Bronchial epithelial cell (primary cell): Measurements from ENCODE around the gene FTCD. TPM values are rescaled to one million over a fixed set of nuclear protein-coding genes. Genes with fewer than 3 reads are reported as not detected.

Experiments used
- DNase-seq: peaks from one replicate; pipeline ENCODE4 v3.0.0-alpha.2; 2010; ENCODE audit warnings: low read depth
- FAIRE-seq: peaks from 2 replicates; lab custom pipeline; 2011; peaks lifted over from hg19 to GRCh38; lab: Jason Lieb, UNC
- H3K27me3 ChIP-seq: 2 replicates; pipeline ENCODE4 v1.5.1; 2011; ENCODE audit warnings: low read length; ENCODE audit not compliant: control insufficient read depth, insufficient read depth
- H3K36me3 ChIP-seq: 2 replicates; pipeline ENCODE4 v1.5.1; 2011; ENCODE audit warnings: low read length; ENCODE audit not compliant: control insufficient read depth, insufficient read depth
- H3K4me3 ChIP-seq: 2 replicates; pipeline ENCODE4 v1.5.1; 2011; ENCODE audit warnings: mild to moderate bottlenecking, low read depth, low read length, control low read depth
- CTCF ChIP-seq: IDR thresholded peaks from 2 replicates; pipeline ENCODE4 v1.5.1; 2011; ENCODE audit warnings: mild to moderate bottlenecking, moderate library complexity, low read length, control low read depth, inconsistent platforms; ENCODE audit not compliant: insufficient read depth, severe bottlenecking
- total RNA-seq: library from RNA; depleted of rRNA; stranded (reverse); fragments of >200 nt; gene quantifications from 2 replicates; pipeline ENCODE4 v1.2.1, GENCODE V29; 2014

FTCD gene
- total RNA-seq, 1 donor from 2014 or later = not detected

GRCh38 chr21:46095814-46096595, 59.4 kb downstream of the FTCD start:
- no peak for TF ChIP-seq CTCF
- no peaks in the 10 kb centered on the region for H3K36me3 ChIP-seq
- FAIRE-seq (no peak), DNase-seq (no peak)
- no peak overlapping the region for H3K4me3 ChIP-seq
- H3K27me3 ChIP-seq = peaks cover 2% of the 10 kb centered on the region

DNA sequence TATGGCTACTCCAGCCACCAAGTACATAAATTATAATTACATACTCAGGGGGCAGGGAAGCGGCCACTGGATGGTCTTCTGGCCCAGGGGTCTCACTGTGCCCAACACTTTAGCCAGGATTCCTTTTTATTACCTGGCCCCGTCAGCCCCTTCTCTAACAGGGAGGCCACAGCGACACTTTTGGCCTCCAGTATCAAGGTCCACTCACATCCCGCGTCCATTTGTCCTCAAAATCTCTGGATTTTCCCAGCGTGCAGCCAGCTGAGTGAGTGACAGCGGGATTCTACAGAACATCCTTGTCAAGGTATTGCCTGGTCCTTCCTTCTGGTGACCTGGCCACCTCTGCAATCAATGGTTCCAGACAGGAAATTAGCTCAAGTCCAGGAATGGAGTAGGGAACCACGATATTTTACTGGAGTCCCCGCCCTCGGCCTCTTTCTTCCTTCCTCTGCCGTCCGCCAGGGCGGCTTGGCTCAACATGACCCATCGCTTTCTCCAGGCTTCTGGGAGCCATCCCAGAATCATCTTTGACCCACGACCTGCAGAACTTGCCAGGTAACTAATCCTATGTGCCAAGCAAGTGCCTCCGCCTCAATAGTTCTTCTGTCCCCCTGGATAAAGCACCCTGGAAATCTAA, 60.2 kb downstream of the FTCD start:
- Histone ChIP-seq H3K27me3 (peaks cover 2% of the 10 kb centered on the region), H3K36me3 (no peaks in the 10 kb centered on the region), H3K4me3 (no peak overlapping the region)
- TF ChIP-seq CTCF = no peak
- FAIRE-seq (no peak), DNase-seq (no peak)

DNA sequence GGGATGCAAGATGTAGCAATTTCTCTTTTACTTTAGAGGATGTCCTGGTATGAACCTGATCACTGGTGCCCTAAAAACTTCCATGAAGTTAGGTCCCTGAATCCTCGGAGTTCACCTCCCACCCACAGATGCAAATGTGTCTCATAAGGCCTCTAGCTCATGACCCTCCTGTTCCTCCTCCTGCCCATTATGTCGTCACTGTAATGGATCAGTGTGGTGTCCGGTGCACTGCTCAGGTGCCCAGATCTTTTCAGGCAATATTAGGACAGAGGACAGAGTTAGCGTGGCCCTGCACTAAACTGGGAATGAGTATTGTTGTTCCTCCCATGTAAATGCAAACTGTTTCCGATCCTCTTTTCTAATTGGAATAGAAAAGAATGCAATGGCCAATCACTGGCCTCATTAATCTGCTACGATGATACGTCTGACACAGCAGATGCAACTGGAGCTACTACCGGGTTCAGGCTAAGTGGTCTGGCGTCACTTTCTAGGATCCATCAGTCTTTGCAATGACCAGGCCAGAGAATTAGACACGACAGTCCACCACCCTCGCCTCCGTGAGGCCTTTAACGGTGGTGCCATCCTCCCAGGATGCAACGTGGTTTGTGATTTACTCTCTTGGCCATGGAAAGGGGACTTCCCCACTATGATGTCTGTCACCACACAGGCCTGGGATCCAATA, 60.8 kb downstream of the FTCD start:
- H3K36me3 ChIP-seq = no peaks in the 10 kb centered on the region
- H3K4me3 ChIP-seq = no peak overlapping the region
- TF ChIP-seq CTCF = no peak
- FAIRE-seq (no peak), DNase-seq (no peak)
- peaks cover 2% of the 10 kb centered on the region for H3K27me3 ChIP-seq

GRCh38 chr21:46093668-46094400, 61.5 kb downstream of the FTCD start:
- TF ChIP-seq CTCF = no peak
- no peaks in the 10 kb centered on the region for H3K36me3 ChIP-seq
- peaks cover 2% of the 10 kb centered on the region for H3K27me3 ChIP-seq
- no peak overlapping the region for H3K4me3 ChIP-seq
- DNase-seq (no peak), FAIRE-seq (no peak)

DNA sequence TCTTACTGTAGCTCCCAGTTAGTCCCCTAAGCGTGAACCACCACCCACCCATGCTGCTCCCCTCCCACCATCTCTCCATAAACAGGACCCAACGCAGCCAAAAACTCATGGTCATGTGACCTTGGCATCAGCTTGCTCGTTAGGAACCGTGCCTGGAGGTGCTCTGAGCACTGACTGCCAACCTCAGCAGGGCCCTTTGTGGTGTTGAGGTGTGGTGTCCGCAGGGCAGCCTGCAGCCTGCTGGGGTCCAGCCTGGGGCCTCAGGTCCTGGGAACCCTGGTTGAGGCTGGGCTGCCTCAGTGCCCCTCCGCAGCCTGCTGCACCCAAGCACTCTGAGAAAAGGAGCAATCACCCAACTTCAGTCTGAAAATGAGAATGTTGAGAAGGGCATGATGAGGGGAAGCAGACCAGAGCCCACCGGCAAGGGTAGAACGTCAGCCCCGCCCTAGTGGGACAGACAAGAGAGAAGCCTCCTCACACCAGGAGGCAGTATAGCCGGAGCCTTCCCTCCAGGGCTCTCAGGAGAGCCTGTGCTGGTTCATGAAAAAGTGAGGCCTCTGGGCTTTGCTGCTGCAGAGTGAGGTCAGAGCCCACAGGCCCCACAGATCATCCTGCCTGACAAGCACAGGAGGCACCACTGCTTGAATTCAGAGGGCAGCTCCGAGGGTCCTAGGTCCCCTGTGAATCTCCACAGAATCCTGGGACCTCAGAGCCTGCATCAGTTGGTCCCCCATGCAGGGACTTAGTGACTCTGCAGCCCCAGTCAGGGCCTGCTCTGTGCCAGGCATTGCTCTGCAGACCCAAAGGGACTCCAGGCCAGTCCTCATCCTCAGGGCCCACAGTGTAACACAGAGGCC, 62.3 kb downstream of the FTCD start:
- no peaks in the 10 kb centered on the region for H3K36me3 ChIP-seq
- no peak for TF ChIP-seq CTCF
- no peak overlapping the region for H3K4me3 ChIP-seq
- H3K27me3 ChIP-seq = no peaks in the 10 kb centered on the region
- FAIRE-seq (no peak), DNase-seq (no peak)
